ENCODE results near the gene APEX2.
"Not testable (repeated sequence)": the region's sequence is repeated elsewhere in the genome, so short reads cannot be mapped to it uniquely, and the experiment has no call there.

Gene APEX2

DNA sequence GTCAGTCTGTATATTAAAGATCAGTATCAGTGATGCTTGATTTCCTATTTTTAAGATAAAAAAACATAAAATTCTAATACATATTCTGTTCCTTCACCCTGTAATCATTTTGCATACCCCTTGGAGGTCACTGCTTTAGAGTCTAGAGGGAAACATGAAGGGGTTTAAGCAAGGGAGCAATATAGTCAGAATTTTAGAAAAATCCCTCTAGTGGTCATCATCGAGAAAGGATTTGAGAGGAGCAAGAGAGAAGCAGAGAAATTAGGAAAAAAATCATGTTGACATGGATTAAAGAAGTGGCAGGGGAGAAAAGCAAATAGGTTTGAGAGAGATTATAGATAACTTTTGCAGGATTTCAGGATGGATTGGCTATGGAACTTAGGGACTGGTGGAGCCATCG, 11.1 kb downstream of the APEX2 start:
- no peak for DNase-seq (ENCODE audit: low read depth)

DNA sequence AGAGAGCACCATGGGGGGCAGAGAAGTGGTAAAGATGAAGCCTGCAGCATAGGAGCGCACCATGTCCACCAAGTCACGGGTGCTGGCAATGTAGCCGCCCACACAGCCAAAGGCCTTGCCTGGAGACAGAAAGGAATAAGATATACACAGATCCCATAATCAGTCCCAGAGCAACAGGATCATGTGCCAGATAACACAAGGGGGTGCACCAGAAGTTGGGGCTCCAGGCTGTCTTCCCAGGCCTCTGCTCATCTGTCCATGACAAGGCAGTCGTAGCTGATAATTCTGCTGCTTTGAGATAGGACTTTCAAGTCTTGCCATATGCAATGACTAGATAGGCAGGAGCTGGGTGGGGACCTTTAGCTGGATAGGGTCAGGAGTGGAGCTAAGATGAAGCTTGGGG, 14.7 kb downstream of the APEX2 start:
- DNase-seq (ENCODE audit: low read depth), result no peak

DNA sequence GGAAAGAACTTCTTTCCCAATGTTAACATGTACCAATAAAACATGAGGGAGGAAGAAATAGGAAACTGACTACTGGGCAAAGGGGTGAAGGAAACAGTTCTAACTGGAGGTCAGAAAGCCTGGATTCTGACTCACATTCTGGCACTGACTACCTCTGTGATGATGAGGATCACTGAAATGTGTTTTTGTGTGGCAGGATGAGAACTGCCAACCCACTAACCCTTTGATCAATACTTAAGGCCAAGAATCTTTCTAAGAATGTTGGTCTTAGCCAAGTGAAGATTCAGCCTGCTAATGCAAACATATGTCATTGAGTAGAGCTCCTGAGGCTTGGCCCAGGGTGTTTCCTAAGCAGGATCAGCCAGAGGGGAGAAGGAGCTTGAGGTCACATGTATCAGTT, 26.0 kb downstream of the APEX2 start:
- no peak for DNase-seq (ENCODE audit: low read depth)

DNA sequence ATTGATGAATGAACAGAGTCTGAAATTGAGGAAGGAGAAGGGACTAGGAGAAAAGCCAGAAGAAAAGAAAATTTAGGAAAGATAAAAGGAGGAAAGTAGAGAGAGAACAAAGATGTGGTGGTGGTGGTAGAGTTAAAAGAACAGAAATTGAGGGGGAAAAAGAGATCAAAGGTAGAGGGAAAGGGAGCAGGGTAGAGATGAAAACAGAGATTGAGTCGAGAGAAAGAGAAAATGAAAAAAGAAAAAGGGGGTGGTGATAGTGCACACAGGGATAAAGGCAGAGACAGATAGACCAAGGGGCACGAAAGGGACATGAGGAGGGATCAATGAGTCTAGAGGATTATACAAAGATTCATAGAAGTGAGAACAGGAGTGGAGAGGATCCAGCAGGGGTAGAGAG, 26.7 kb downstream of the APEX2 start:
- no peak for DNase-seq (ENCODE audit: low read depth)

DNA sequence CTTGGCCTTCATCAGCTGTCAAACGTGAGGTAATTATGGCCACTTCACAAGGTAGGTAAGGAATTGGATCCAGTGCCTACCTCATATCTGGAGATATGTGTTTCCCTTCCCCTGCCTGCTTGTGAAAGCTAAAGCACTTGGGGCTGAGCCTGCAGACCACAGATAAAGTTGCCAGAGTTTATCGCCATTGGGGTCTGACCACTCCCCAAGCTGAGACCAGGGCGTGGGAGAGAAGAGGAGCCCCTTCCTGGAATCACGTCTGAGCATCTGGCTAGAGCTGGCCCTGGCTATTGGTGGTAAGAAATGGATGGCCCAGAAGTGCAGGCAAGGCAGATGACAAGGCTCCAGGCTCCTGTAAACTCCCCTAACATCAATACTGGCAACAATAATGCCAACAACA, 27.9 kb downstream of the APEX2 start:
- no peak for DNase-seq (ENCODE audit: low read depth)

DNA sequence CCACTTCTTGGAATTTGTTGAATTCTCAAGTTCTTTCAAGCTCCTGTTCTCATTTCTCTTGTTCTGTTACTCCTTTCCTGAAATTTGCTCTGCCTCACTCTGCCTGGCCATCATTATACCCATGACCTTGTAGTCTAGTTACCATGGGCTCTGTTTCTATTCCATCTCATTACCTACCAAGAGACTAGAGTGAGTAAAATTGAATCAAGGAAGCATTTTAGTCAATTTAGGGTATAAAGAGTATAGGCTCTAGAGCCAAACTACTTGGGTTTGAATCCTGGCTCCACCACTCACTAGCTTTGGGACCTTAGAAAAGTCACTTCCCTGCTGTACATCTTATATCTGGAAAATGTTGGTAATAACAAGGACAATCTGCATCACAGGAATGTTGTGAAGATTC, 28.4 kb downstream of the APEX2 start:
- DNase-seq (ENCODE audit: low read depth), result no peak

DNA sequence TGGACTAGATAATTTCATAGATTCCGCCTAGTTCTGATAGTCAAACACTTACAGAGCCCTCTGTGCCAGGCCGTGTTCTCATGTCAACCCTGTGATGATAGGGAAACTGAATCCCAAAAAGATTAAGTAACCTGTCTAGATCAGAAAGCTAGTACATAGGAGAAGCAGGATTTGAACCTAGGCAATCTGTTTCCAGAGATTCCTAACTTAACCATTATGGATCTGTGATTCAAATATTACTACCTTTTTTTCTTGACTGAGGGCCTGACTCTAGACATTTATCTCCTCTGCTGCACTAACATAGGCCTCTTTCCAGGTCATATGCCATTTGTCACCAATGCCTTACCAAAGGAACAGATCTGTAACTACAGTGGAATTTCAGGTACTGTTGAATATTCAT, 29.1 kb downstream of the APEX2 start:
- DNase-seq (ENCODE audit: low read depth), result no peak

DNA sequence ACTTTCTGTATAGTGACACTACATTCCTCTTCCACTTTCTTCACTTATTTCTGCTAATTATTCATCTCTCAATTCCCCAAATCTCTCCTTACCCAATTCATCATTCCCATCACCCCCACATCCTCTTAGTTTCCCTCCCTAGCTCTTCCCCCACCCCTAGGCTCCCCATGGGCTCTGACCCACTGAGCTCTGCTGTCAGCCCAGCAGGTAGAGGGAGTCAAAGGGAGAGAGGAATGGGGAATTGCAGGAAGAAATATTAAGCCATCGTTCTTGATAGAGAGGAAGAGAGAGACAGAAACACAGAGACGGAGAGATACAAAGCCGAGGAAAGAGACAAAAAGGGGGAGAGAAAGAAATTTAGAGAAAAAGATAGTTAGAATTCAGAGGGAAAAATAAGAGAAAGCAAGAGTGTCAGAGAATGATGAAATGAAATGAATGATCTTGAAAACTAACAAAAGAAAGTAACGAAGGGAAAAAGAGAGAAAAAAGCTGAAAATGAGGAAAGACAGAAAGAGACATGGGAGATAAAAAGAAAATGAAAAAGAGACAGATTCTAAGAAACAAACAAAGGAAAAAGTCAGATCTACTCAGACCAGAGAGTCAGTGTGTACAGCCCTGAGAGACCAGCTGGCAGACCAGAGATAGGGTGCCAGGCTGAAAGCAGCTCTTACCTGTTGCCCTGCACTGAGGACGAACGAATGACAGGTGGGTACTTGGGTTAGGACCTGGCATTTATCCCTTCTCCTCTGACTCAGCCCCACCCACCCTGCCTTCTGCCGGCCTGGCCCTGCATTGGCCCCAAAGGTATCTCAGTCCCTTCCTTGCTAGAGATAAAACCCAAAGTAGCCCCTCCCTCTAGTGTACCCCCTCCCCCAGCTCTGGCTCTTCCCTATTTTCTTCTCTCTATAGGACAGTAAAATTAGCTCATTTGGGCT, 30.4 kb downstream of the APEX2 start, which contains the start of gene ALAS2:
Gene ALAS2 (minus strand): TSS at position 707 of the 935 bp plus-strand sequence. CDS start 4,977 bp downstream, outside the sequence.
- DNase-seq (ENCODE audit: low read depth), result no peak

DNA sequence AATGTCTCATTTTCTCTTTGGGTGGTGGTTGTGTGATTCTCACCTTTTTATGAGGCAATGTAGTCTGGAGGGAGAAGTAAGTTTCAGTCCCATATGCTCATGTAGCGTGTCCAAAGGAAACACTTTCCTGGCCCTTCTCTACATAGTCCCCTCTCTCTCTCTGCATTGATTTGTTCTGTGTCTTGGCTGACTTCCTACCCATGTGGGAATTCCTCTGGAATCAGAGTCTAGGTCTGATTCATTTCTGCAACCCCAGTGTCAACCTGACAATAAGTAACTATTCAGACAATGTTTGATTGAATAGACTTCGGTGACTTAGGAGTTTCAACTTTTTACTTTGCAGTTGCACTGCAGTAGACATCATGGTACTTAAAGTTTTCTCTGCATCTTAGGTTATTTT, 33.3 kb downstream of the APEX2 start:
- no peak for DNase-seq (ENCODE audit: low read depth)

DNA sequence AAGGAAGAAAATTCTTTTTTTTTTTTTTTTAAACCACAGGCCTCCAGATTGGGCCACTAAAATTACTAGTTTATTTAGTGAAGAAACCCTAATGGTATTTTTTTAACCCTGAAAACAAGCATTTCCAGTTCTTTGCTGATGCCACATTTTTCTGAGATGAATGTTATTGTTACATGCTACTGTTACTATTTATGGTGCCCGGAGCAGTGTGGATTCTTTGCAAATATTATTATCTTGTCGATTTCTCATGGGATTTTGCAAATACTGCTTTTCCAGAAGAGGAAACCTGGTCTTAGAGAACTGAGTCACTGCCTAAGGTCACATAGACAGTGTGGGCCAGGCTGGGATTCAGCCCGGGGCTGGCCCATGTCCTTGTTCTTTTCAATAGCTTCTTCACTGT, 39.3 kb downstream of the APEX2 start:
- DNase-seq (ENCODE audit: low read depth), result no peak

DNA sequence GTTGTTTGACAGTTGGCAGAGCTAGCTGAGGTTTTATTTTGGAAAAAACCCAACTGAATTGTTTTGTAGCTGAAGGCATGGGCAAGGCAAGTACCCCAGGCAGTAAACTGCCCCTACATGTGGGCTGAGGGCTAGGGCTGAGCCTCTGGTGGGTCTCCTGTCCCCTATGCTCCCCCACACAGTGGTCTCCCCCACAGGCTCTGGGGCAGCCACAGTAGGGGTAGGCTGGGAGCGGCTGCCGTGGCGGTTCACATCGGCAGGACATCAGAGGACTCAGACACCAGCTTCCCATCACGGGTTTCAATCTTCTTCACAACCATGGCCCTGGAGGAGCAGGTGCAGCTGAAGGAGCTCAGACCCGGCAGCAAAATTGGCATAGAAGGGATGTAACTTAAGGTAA, 41.4 kb downstream of the APEX2 start:
- no peak for DNase-seq (ENCODE audit: low read depth)

DNA sequence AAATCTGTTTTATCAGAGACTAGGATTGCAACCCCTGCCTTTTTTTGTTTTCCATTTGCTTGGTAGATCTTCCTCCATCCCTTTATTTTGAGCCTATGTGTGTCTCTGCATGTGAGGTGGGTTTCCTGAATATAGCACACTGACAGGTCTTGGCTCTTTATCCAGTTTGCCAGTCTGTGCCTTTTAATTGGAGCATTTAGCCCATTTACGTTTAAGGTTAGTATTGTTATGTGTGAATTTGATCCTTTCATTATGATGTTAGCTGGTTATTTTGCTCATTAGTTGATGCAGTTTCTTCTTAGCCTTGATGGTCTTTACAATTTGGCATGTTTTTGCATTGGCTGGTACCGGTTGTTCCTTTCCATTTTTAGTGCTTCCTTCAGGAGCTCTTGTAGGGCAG, 50.4 kb downstream of the APEX2 start:
- DNase-seq (ENCODE audit: low read depth), result not testable (repeated sequence)

DNA sequence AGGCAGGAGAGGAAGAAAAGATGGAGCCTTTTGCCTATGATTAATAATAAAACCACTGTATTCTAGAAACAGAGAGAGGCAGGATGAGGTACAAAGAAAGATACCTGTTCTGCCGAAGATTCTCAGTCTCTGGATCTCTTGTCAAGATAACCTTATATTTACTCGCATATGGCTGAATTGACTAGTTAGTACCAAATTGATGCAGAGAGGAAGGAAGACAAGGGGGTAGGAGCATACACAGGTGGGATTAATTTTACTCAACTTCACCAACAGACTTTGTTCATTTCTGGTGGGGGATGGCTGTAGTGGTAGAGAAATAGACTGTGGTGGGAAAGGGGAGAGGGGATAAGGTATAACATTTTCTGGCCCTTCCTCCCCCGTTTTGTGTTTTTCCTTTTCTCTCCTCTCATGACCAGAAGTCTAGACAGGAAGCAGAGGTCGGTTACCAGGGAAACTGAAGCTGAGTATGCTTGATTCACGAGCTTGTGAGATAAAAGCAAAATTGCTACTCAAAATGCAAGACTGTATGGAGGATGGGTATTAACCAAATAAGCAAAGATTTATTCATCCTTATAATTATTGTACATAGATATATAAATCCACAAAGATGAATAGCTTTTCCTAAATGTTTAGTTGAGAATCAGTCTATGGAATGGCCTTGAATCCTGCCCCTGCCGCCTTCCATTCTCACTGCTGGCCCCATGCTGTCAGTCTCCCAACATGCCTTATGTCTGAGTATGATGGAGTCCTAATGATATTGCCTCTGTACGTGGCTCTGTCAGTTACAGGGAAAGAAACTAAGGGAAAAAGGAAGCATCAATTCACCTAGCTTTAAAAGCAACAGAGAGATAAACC, 56.9 kb downstream of the APEX2 start:
- DNase-seq (ENCODE audit: low read depth), result peak; percentile 24

DNA sequence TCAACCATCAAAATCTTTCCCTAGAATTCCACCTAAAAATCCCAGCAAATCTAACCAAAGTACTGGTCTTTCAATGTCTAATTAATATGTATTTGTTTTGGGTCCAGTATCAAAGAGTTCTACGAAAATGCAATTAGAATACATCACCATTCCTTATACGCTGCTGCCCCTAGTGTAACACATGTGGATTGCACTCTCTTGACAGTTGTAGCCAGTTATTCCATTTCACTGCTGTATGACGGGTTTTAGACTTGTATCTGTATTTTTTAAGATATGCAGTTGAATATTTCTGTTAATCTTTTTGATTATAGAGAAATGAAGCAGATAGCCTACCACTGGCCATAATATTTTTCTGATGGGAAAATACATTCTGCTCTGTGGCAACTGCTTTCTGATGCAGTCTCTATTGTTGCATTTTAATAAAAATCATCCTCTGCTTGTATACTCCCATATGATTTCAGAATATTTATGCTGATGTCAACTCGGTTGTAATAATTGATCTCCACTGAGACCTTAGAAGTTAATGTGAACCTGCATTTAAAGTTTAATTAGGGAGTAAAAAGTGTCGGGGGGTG, 57.6 kb downstream of the APEX2 start:
- DNase-seq (ENCODE audit: low read depth), result no peak
